ENCODE results near the gene PRKG1. TPM values are rescaled to one million over a fixed set of nuclear protein-coding genes. Genes with fewer than 3 reads are reported as not detected.

PRKG1 gene
- polyA plus RNA-seq, 3 donors = not detected

- H3K4me3 Mint-ChIP-seq = no peak overlapping the region
- no peak overlapping the region for H3K27ac Mint-ChIP-seq
Measured at GRCh38 chr10:51090190-51090589, 15.9 kb downstream of the PRKG1 start.

GRCh38 chr10:51092402-51092801 lies 18.1 kb downstream of the PRKG1 start:
- no peaks in the 10 kb centered on the region for H3K4me1 Mint-ChIP-seq

More at GRCh38 chr10:51090190-51090589, 15.9 kb downstream of the PRKG1 start:
- no peak for DNase-seq
- no peak overlapping the region for H3K9ac ChIP-seq (ENCODE audit: insufficient read depth, low read length, poor library complexity, severe bottlenecking)
- no peak overlapping the region for H3K27ac ChIP-seq (ENCODE audit: low read depth in 1 of 2, low read length in 2 of 2)
- no peak overlapping the region for H3K4me2 ChIP-seq (replicated peaks; ENCODE audit: extremely low read depth, low read length, poor library complexity, severe bottlenecking)
- H3K27me3 ChIP-seq (ENCODE audit: control insufficient read depth in 2 of 2, insufficient read depth in 2 of 2, low read length in 2 of 2) = no peaks in the 10 kb centered on the region
- intact Hi-C loops (cut with micrococcal nuclease) = no loop called here
- no peak overlapping the region for H3K4me3 ChIP-seq (replicated peaks in 1 of 3; ENCODE audit: low read depth in 2 of 3, low read length in 3 of 3)
- no peak overlapping the region for H2AFZ ChIP-seq (ENCODE audit: insufficient read depth, low read depth, low read length, poor library complexity, severe bottlenecking)
- no peaks in the 10 kb centered on the region for H3K9me3 ChIP-seq (replicated peaks in 1 of 2; ENCODE audit: control insufficient read depth in 1 of 2, insufficient read depth in 1 of 2, low read length in 2 of 2)
- Mint-ChIP-seq H3K27me3 (ENCODE audit: low read depth in 3 of 3) (no peaks in the 10 kb centered on the region), H3K36me3 (no peaks in the 10 kb centered on the region), H3K9me3 (no peaks in the 10 kb centered on the region), H3K4me1 (no peaks in the 10 kb centered on the region)
- TF ChIP-seq CTCF (IDR thresholded peaks at IDR 0.05) = no peak
- H3K79me2 ChIP-seq (ENCODE audit: insufficient read depth, low read length) = no peaks in the 10 kb centered on the region
- no peaks in the 10 kb centered on the region for H3K36me3 ChIP-seq (replicated peaks in 1 of 2; ENCODE audit: control insufficient read depth in 1 of 2, insufficient read depth in 2 of 2, low read length in 2 of 2)
- H3K4me1 ChIP-seq (ENCODE audit: control insufficient read depth in 1 of 2, insufficient read depth in 2 of 2, low read length in 2 of 2) = no peaks in the 10 kb centered on the region
- H4K20me1 ChIP-seq (ENCODE audit: insufficient read depth, low read length) = no peaks in the 10 kb centered on the region

More at GRCh38 chr10:51092402-51092801, 18.1 kb downstream of the PRKG1 start:
- Histone ChIP-seq H3K4me2 (replicated peaks; ENCODE audit: extremely low read depth, low read length, poor library complexity, severe bottlenecking) (no peak overlapping the region), H3K27ac (ENCODE audit: low read depth in 1 of 2, low read length in 2 of 2) (no peak overlapping the region), H3K27me3 (ENCODE audit: control insufficient read depth in 2 of 2, insufficient read depth in 2 of 2, low read length in 2 of 2) (no peaks in the 10 kb centered on the region), H3K4me1 (ENCODE audit: control insufficient read depth in 1 of 2, insufficient read depth in 2 of 2, low read length in 2 of 2) (no peaks in the 10 kb centered on the region), H3K36me3 (replicated peaks in 1 of 2; ENCODE audit: control insufficient read depth in 1 of 2, insufficient read depth in 2 of 2, low read length in 2 of 2) (no peaks in the 10 kb centered on the region), H3K4me3 (replicated peaks in 1 of 3; ENCODE audit: low read depth in 2 of 3, low read length in 3 of 3) (no peak overlapping the region), H2AFZ (ENCODE audit: insufficient read depth, low read depth, low read length, poor library complexity, severe bottlenecking) (no peak overlapping the region), H3K9me3 (replicated peaks in 1 of 2; ENCODE audit: control insufficient read depth in 1 of 2, insufficient read depth in 1 of 2, low read length in 2 of 2) (no peaks in the 10 kb centered on the region), H4K20me1 (ENCODE audit: insufficient read depth, low read length) (no peaks in the 10 kb centered on the region), H3K9ac (ENCODE audit: insufficient read depth, low read length, poor library complexity, severe bottlenecking) (no peak overlapping the region), H3K79me2 (ENCODE audit: insufficient read depth, low read length) (no peaks in the 10 kb centered on the region)
- Mint-ChIP-seq H3K27me3 (ENCODE audit: low read depth in 3 of 3) (no peaks in the 10 kb centered on the region), H3K4me3 (no peak overlapping the region), H3K36me3 (no peaks in the 10 kb centered on the region), H3K9me3 (no peaks in the 10 kb centered on the region), H3K27ac (no peak overlapping the region)
- intact Hi-C loops (cut with micrococcal nuclease) = no loop called here
- DNase-seq = no peak
- TF ChIP-seq CTCF (IDR thresholded peaks at IDR 0.05) = no peak
- 80% methylated on average over 2 of the region's 2 CpGs for WGBS (ENCODE audit: insufficient coverage)
